HPDE6-E6E7 (cell line): ENCODE results near the gene PALM.

Source experiments
- DNase-seq: peaks from one replicate; pipeline ENCODE4 v3.0.0; 2011; ENCODE audit warnings: missing footprints; ENCODE audit errors: extremely low spot score

Gene PALM

GRCh38 chr19:750640-751423 is 42.1 kb downstream of the PALM start, which contains the start of gene MISP:
Gene MISP (plus strand): TSS chr19:751112. CDS start chr19:756947, 5,835 bp downstream.
- peak; percentile 87 for DNase-seq

DNA sequence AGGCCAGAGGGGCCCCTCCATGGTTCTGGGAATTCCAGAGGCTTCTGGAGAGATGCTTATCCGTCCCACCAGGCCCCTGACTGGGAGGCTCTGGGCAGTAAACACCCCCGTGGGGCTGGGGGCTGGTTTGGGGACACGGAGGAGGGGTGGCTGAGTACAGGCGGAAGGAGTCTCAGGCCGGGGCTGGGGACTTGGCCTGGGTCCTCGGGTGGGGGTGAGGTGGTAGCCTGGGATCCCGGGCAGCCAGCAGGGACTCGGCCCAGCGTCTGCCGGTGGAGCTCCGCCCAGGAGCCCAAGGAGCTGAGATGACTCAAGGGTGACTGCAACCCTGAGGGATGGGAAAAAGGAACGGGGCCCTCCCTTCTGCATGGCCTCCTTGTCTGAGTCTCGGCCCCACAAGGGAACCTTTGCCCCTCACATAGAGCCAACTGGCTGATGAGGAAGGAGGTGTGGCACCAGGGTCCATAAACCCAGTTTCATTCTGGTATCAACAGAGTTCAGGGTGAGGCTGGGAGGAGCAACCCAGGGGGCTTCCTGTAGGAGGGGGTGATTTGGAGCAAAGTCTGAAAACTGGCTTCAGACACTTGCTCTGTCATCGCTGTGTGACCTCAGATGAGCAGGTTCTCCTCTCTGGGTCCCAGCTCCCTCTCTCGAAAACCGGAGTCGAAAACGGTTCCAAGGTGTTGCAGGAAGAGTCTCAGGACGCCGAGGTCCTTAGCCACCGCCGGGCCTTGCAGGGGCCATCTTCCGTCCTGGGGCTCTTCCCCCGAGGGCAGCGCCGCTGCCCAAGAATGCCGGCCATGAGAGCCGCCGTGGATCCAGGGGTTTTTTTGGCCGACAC is 43.0 kb downstream of the PALM start:
- DNase-seq, result peak; percentile 98

- peak; percentile 89 for DNase-seq
These were observed 44.1 kb downstream of the PALM start for GRCh38 chr19:752652-753517.

- no peak for DNase-seq
These were observed 45.8 kb downstream of the PALM start for GRCh38 chr19:754530-754929.

GRCh38 chr19:755063-755462 is 46.3 kb downstream of the PALM start:
- no peak for DNase-seq

DNA sequence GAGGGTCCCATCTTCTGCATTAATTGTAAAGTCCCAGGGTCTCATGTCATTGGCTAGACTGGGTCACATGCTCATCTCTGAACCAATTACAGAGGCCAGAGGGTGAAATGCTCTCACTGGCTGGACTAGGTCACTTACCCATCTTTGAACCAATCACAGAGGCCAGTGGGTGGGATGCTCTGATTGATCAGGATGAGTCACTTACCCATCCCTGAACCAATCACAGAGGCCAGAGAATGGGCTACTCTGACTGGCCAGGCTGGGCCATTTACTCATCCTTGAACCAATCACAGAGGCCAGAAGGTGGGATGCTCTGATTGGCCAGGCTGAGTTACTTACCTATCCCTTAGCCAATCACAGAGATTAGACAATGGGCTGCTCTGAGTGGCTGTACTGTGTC is 47.5 kb downstream of the PALM start:
- no peak for DNase-seq

DNA sequence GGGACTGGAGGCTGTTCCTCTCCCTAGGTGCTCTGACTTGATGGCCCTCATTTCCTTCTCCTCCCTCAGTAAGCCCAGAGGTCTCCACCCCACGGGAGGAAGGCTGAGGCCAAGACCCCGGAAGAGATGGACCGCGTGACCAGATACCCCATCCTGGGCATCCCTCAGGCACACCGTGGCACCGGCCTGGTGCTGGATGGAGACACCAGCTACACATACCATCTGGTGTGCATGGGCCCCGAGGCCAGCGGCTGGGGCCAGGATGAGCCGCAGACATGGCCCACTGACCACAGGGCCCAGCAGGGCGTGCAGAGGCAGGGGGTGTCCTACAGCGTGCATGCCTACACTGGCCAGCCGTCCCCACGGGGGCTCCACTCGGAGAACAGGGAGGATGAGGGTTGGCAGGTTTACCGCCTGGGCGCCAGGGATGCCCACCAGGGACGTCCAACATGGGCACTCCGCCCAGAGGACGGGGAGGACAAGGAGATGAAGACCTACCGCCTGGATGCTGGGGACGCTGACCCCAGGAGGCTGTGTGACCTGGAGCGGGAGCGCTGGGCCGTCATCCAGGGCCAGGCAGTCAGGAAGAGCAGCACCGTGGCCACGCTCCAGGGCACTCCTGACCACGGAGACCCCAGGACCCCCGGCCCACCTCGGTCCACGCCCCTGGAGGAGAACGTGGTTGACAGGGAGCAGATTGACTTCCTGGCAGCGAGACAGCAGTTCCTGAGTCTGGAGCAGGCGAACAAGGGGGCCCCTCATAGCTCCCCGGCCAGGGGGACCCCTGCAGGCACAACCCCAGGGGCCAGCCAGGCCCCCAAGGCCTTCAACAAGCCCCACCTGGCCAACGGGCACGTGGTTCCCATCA is 48.3 kb downstream of the PALM start:
- DNase-seq, result no peak

- DNase-seq, result no peak
These were observed 49.3 kb downstream of the PALM start for GRCh38 chr19:757811-758668.

GRCh38 chr19:763181-763580 is 54.4 kb downstream of the PALM start:
- DNase-seq, result no peak

DNA sequence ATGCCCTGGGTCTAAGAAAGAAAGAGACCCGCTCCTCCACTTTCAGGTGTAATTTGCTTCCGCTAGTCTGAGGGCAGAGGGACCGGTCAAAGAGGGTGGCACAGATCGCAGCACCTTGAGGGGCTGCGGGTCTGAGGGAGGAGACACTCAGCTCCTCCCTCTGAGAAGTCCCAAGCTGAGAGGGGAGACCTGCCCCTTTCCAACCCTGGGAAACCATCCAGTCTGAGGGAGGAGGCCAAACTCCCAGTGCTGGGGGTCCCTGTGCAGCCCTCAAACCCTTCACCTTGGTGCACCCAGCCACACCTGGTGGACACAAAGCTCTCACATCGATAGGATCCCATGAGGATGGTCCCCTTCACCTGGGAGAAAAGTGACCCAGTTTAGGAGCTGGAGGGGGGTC is 55.1 kb downstream of the PALM start:
- no peak for DNase-seq

- no peak for DNase-seq
These were observed 55.6 kb downstream of the PALM start for GRCh38 chr19:764301-764700.

DNA sequence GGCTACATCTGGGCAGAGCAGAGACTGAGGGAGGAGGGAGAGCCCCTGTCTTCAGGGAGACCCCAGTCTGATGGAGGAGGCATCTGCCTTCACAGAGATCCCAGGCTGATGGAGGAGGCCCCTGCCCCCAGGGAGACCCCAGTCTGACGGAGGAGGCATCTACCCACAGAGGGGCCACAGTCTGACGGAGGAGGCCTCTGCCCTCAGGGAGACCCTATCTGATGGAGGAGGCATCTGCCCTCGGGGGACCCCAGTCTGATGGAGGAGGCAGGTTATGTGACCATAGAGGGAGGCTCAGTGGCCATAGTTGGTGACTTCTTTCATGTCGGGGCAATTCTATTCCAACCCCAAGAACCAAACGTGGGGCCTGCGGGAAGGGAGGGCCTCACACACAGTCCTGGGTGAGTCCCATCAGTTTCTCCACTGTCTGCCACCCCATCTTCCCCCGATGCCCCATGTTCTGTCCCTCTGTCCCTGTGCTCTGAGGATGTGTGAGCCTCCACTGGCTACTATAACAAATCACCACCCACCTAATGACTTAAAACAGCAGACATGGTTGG is 56.5 kb downstream of the PALM start:
- no peak for DNase-seq

- no peak for DNase-seq
These were observed 59.7 kb downstream of the PALM start for GRCh38 chr19:768424-768823.

DNA sequence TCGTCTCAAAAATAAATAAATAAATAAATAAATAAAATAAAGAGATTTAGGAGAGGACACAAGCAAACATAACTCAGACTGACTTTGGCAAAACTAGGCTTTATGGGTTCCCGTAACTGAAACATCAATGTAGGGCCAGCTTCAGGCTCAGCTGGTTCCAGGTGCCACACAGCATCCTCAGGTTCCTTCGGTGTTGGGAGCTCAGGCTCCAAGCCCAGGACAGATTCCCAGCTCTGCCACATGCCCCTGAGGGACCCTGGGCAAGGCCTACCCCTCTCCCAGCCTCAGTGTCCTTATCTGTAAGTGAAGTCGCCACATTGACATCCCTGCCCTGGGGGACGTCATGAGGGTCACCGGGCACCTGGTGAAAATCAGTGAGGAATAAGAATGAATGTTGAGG is 60.9 kb downstream of the PALM start:
- DNase-seq, result no peak

- DNase-seq, result no peak
These were observed 62.6 kb downstream of the PALM start for GRCh38 chr19:771332-771785.

- no peak for DNase-seq
These were observed 63.3 kb downstream of the PALM start for GRCh38 chr19:772063-772462.

GRCh38 chr19:772730-773436 is 64.1 kb downstream of the PALM start:
- DNase-seq, result no peak

DNA sequence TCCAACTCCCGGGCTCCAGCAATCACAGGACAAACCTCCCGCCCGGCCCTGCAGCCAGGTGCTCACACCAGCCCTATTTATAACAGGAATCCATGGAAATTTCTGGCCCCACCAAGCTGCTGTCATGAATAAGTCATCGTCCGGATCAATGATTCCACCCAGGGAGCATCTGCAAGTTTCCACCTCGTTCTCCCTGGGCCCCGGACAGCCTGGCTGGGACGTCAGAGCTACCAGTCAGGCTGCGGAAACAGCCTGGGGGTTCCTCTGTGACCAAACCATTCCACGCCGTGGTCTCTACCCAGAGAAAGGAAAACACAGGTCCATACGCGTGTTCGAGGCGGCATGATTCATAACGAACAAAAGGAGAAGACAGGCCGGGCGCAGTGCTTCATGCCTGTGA is 67.8 kb downstream of the PALM start:
- no peak for DNase-seq
